NCI-H2081 (cell line): ENCODE data around the gene PTPRN2.
"Not testable (repeated sequence)": the region's sequence is repeated elsewhere in the genome, so short reads cannot be mapped to it uniquely, and the experiment has no call there.

Experiments used
- DNase-seq, 2 experiments: peaks; one replicate each; lab custom pipeline; 2025; lab: John Stamatoyannopoulos, UW

The PTPRN2 gene

DNA sequence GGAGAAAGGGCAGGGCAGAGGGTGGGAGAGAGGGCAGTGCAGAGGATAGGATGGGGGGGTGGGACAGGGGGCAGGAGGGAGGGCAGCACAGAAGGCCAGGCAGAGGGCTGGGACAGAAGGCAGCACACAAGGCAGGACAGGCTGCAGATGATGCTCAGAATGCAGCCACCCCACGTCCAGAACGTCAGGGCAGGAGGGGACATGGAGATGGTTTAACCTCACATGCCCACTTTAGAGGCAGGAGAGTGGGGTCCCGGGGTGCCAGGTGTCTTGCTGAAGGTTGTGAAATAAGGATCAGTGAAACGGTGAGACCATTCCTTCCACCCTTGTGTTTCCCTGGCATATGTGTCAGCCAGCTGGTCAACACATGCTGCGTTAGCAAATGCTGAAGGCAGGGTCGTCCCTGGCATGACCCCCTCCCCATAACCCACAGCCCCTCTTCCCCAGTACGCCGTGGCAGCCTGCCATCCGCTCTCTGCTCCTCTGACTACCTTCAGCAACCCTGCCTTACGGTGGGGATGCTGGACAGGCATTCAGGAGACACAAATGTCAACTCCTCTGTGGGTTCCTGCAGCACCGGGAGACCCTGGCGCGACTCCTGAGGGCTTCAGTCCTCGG lies 658.7 kb downstream of the PTPRN2 start:
- DNase-seq, result no peak

DNA sequence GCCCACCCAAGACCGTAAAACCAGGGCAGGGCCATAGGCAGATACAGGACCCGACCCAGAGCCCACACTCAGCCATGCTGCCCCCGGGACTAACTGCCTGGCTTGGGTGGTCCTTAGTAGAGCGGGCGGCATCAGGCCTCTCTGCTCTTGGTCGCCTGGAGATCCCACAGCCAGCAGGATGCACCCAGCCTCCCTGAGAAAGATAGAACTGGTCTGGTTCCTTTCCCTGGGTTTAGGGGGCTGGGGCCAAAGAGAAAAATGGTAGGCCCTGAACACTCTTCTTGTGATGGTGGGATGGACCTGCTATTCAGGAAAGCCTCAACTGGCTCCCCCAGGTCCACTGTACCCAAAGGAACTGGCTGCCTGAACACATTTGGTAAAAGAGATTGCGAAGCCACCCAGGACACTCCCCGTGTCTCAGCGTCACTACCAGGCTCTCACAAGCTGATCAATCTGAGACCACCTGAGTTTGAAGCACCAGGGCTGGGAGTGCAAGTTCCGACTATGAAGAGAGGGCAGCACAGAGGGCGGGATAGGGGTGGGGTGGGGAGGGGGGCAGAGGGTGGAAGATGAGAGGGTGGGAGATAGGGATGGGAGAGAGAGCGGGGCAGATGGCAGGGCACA lies 659.3 kb downstream of the PTPRN2 start:
- no peak for DNase-seq

DNA sequence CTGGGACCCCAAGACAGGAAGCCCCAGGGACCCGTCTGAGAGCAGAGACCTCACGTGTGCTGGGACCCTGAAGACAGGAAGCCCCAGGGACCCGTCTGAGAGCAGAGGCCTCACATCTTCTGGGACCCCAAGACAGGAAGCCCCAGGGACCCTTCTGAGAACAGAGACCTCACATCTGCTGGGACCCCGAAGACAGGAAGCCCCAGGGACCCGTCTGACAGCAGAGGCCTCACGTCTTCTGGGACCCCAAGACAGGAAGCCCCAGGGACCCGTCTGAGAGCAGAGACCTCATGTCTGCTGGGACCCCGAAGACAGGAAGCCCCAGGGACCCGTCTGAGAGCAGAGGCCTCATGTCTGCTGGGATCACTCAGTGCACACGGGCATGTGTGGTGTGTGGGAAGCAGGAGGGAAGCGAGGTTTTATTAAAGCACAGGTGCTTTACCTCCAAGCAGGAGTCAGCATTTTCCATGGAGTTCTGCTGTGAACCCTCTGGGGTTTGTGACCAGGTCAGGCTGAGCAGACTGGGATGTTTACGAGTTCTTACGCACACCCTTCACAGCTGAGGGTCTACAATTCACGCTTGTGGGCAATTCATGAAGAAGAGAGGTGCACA lies 660.2 kb downstream of the PTPRN2 start:
- DNase-seq, result no peak

DNA sequence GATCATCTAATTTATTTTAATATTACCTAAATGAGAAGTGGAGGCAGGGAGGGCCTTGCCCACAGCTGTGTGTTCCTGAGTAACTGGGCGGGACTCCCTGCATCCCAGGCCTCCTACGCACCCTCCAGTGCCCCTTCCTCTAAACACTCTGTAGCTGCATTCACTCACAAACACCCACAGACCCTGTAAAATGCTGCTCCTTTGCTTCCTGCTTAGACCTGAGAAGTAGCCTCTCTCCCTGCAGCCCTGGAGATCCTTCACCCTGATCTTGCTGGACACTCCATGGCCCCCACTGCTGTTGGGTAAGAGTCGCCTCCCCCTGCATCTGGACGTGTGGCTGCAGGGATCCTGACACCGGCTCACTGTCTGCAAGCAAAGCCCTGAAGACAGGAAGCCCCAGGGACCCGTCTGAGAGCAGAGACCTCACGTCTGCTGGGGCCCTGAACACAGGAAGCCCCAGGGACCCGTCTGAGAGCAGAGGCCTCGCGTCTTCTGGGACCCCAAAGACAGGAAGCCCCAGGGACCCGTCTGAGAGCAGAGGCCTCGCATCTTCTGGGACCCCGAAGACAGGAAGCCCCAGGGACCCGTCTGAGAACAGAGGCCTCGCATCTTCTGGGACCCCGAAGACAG lies 661.0 kb downstream of the PTPRN2 start:
- no peak for DNase-seq

DNA sequence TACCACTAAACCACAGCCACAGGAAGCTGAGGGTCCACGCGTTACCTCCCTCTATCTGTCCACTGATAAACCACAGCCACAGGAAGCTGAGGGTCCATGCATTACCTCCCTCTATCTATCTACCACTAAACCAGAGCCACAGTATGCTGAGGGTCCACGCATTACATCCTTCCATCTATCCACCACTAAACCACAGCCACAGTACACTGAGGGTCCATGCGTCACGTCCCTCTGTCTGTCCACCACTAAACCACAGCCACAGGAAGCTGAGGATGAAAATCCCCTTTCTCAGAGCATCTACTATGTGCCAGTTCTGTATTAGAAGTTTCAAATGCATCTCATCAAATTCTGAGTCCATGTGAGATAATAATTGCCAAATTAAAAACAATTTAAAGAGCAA lies 661.5 kb downstream of the PTPRN2 start:
- no peak for DNase-seq

DNA sequence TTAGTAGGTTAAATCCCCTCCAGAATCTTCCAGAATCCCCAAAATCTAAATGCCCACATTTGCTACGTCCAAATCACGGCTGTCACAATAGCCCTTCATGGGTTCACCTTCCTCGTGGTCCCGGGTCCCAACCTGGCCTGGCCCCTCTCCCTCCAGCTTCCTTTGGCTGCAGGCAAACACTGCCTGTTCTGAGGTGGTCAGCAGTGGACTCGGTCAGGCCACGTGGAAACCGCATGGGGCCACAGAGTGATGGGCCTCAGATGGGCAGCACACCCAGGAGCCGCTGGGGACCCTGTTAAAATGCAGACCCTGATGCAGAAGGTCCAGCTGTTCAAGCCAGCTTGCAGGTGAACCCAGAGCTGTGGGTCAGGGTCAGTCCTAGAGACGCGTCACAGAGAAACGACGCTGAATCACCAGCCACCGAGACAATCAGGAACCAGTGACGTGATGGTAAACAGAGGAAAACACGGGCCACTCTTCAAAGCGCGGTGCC lies 662.2 kb downstream of the PTPRN2 start:
- DNase-seq, result no peak

DNA sequence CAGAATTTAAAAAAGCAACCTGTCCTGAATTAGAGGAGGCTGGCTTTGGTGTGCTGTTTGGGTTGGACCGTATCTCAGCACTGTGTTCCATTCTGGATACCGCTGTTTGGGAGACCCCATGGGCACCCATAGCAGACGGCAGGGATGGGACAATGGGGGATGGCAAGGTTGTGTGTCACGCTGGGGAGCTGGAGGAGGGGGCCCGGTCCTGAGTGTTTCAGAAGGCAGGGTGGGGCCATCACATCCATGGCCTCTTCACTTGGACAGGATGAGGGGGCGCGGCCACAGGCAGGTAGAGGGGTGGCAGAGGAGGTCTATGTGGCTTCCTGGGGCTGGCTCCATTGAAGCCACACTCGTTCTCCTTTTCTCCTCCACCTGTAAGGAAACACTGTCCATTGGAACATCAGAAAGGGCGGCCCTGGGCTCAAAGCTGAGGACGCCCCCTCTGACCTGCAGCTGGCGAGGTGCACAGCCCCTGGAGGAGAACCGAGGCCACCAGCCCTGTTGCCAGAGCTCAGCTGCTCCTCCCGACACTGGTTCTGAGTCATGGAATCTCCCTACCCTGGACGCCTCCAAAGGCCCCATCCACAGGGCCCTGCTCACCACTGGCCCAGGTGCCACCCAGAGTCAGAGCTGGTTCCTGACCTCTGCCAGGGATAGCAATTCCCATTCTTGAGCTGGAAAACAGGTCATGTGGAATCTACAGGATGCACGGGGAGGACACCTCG lies 663.6 kb downstream of the PTPRN2 start:
- DNase-seq, result no peak

DNA sequence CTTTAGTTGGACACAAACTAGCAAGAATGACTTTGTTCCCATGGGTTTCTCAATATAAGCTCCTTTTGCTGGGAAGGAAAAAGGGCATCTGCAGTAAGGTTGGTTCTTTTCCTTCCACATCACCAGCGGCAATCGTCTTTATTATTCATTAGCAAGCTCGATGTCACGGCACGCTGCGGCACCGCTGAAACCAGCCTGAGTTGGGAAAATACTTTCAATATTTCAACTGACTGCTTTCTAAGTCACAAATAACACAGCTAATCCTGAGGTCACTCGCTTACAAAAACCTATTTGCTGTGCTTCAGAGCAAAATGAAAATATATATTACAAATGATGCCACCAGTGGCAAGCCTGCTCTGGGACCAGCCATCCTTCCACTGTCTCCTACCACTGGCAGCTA lies 665.0 kb downstream of the PTPRN2 start:
- no peak for DNase-seq

DNA sequence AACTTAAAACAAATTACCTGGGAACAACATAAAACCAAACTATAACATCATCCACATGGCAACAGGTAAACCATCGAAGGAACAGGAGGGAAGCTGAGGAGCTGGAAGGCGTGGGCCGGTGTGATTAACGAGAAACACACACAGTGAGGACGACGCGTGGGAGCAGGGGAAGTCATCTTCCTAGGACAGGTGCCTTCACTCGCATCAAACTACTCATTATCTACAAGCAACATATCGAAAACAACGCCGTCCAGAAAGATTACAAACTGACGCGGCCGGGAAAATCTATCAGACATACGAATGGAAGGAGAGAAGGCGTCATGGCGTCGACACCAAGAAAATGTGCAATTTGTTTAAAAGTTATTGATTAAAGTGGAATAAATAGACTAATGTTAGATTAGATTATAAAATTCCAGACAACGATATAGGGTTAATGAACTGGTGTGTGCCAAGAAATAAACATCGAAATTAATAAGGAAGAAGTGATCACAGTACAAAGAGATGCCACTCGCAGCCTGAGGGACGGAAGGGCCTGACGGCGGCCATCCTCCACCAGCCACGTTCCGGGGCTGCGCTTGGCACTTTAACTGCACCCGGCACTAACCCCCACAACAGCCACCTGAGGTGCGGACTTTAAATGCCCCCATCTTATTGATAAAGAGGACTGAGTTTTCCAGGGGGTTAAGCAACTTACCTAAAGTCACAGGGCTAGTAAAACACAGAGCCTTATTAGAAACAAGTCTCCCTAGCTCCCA lies 669.1 kb downstream of the PTPRN2 start:
- DNase-seq, result no peak

DNA sequence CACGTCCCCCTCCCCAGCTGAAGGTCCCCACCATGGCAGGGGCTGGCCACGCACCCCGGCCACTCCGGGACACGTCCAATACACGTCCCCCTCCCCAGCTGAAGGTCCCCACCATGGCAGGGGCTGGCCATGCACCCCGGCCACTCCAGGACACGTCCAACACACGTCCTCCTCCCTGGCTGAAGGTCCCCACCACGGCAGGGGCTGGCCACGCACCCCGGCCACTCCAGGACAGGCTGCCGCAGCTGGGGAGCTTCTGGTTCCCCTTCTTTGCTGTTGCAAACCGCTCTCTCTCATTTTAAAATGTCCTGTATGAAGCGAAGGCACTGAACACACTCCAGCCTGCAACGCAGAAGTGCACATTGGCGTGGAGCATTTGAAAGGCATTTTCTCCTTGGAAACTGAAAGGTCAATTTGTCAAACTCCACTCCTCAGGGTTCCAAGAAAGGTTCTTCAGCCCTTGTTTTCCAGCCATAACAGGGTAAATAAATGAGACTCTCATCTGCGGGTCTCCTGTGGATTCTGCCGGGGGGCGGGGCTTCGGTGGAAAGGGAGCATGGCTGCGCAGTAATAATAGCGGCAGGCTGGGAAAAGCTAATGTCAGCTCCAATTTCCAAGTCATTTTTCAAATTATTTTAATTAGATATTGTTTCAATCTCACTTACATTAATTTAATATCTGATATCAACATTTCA lies 670.5 kb downstream of the PTPRN2 start:
- no peak for DNase-seq

DNA sequence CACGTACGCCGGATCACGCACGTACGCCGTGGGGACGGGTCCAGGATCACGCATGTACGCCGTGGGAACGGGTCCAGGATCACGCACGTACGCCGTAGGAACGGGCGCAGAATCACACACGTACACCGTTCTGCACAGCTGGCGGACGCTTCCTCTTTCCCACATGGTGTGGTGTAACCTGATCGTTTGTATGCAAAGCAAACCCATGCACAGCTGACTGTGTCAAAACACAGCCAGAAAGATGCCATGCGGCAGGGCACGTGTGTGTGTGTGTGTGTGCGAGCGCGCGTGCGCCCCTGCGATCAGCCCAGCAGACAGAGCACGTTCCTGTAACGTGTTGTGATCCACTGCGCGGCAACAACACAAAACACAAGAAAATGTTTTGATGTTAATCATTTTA lies 677.2 kb downstream of the PTPRN2 start:
- no peak for DNase-seq

DNA sequence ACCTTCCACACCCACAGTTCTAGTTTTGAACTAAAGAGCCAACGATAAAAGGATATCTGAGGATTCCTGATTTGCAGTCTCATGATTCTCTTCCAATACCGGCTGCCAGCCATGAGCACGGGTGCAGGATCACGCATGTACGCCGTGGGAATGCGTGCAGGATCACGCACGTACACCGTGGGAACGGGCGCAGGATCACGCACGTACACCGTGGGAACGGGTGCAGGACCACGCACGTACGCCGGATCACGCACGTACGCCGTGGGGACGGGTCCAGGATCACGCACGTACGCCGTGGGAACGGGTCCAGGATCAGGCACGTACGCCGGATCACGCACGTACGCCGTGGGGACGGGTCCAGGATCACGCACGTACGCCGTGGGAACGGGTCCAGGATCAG lies 677.6 kb downstream of the PTPRN2 start:
- DNase-seq, result not testable (repeated sequence)

DNA sequence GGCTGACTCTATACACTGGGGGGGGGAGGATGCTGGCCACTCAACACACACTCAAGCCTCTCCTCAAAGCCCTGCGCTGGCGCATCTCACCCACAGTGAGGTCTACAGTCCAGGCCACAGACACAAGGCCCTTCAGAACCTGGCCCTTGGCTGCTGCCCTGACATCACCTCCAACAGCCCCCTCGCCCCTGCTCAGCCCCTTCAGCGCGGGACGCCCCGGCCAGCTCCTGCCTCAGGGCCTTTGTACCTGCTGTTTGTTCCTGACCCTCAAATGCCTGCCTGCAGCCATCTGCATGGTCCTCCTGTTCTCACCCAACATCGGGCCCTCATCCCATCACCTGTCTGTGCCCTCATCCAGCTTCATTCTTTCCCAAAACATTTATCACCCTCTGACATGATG lies 678.3 kb downstream of the PTPRN2 start:
- no peak for DNase-seq

DNA sequence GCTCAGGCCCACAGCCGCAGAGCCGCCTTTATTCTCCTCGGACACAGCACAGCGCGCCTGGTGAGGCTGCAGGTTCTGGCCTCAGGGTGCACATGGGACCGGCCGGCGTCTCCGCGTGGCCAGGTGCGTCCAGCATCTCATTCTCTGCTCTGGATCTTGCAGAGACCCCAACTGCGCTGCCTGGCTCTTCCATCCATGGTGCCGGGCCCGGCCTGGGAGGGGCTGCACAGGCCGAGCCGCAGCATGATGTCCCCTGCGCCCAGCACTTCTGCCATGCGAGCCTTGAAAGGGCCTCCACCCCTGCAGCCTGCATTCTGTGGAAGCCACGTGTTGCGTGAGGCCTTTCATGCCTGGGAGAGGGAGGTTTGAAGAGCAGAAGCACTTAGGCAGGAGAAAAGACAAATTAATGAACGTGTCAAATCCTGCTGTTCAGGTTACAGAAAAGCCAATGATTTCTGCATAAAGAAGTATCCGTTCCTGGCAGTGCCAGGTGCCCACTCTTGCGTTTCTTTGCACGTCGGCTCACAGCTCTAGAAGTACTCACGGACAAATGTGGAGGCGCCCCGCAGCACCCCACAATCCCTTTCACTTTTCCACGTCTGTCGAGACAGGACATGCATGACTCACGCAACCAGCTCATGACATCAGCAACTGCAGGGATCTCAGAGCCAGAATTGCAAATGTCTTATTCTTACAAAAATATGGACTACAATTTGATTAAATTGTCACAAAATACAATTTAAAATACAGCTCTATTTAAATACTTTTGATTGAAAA lies 679.4 kb downstream of the PTPRN2 start:
- DNase-seq, result no peak

DNA sequence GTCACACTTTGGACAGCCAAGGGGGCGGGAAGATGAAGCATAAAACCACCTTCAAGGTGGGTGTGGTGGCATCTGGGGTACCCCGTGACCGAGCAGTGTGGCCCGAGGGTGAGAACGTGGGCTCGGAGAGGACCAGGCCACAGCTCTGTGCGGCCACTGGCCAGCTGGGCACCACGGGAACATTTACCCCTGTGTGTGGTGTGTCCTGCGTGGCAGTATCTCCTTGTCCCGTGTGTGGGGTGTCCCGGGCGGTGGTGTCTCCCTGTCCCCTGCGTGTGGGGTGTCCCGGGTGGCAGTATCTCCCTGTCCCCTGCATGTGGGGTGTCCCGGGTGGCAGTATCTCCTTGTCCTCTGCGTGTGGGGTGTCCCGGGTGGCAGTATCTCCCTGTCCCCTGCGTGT lies 680.5 kb downstream of the PTPRN2 start:
- no peak for DNase-seq

DNA sequence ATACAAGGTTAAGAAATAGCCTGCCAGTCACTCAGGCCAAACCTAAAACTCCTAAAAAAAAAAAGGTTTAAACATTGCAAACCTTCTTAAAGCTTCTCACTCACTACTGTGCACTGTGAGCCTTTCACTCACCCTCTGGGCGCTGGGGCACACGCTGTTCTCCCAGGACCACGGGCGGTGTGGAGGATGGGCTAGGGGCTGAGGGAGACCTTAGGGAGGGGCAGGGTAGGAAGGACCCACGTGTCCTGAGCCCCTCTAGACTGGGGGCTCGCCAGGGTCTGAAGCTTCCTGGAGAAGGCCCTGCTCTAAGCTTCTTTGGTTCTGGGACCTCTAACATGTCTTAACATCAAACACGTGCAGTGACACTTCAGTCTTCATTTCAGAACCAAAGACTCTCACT lies 681.0 kb downstream of the PTPRN2 start:
- no peak for DNase-seq

DNA sequence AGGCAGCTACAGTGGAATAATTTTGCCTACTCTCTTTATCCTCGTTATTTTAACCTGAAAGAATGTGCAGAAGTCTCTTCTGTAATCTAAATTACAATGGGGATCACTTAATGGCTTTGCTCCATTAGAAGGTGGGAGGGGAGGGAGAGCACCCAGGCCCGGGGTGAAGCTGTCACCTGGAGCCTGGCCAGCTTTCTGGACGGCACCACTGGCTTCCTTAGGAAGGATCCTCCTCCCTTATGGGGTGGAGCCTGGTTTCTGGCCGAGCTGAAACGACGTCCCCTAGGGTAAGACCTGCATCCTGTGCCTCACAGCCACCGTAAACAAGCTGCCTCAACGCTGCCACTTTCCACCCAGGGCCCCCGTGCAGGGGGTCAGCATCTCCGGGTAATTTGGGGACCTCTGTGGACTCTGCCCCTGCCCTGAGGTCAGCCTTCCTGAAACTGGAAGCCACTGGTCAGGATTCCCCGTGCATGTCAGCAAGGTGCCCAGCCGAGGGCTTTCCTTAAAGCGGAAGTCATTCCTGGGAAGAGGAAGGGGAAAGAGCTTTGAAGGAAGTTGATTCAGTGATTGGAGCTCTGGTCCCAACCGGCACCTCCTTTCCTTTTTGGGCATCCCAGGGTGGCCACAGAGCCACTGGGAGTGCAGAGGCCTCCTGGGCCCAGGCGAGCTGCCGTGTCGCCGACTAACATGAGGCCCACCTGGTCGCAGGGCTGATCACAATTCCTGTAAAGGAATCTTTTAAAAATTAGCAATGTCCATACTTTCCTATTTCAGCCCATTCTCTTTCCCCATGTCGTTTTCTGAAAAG lies 681.8 kb downstream of the PTPRN2 start:
- DNase-seq, result peak in 1 of 2 experiments; percentile 35

DNA sequence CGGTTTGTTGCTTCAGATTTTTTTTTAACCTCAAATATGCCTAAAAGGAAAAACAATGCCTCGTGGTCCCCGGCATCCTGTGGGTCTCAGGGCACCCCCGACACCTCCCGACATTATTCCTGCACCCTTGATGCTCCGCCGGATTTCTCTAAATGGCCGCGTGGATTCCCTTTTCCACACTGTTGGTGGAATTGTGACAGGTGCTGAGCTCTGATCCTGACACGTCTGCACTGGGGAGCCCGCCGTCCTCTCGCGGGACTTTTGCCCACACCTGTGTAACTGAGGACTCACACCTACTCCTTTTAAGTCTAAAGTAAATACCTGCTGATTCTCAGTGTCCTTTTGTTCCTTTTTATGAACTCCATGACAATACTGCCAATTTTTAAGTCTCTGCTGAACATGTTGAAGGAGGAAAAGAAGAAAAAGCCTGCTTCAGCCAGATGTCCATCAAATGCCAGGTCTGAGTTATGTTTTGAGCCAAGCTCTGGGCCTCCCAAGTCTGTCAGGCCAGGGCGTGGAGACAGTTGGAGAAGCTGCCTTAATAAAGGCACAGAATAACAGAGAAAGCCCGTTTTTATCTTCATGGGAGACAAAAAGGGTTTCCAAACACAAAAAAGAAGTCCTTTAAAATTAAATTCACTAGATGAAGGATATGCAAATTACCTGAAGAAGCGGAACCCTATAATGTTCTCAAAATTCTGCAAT lies 682.6 kb downstream of the PTPRN2 start:
- DNase-seq, result no peak
